IMR-90 (cell line): Measurements from ENCODE around the gene REST. TPM values are rescaled to one million over a fixed set of nuclear protein-coding genes. Genes with fewer than 3 reads are reported as not detected.

ENCODE experiments used
- ATAC-seq: fragments of 200-7000 bp; cut with Tn5 transposase; 2 replicates; pipeline ENCODE4 v1.9.1; 2020; ENCODE audit warnings: low read depth, mild to moderate bottlenecking, moderate library complexity
- BruUV-seq: library from RNA; stranded (reverse); fragments of 400-500 nt; replicated peaks from 2 replicates; lab custom pipeline; 2021; lab: Mats Ljungman, UMichigan
- CTCF ChIA-PET: fragments of 300-600 bp; formaldehyde crosslinking; extraction: SDS; loops from one replicate; lab custom pipeline; 2021; ENCODE audit warnings: antibody characterized with exemption; lab: Yijun Ruan, JAX
- POLR2A ChIA-PET: fragments of 300-600 bp; sonication (Branson Sonifier 250); formaldehyde crosslinking; loops from one replicate; lab custom pipeline; 2022; ENCODE audit warnings: antibody characterized with exemption; ENCODE audit not compliant: unreplicated experiment; lab: Charles Lee
- DNase-seq: peaks from one replicate; pipeline ENCODE4 v3.0.0; 2013
- H2AFZ ChIP-seq: replicated peaks from 2 replicates; pipeline ENCODE3; 2013; ENCODE audit warnings: low read length, mild to moderate bottlenecking; ENCODE audit not compliant: poor library complexity
- H2AK5ac ChIP-seq: 2 replicates; pipeline ENCODE4 v1.6.1; 2013; ENCODE audit warnings: low read depth, low read length, inconsistent platforms
- H2AK9ac ChIP-seq: replicated peaks from 2 replicates; pipeline ENCODE3; 2013; ENCODE audit warnings: mild to moderate bottlenecking, low read depth, low read length, moderate library complexity; ENCODE audit not compliant: poor library complexity
- H2BK120ac ChIP-seq: 2 replicates; pipeline ENCODE4 v1.6.1; 2013; ENCODE audit warnings: low read depth, low read length, inconsistent platforms
- H2BK15ac ChIP-seq: 3 replicates; pipeline ENCODE4 v1.6.1; 2013; ENCODE audit warnings: low read depth, low read length, inconsistent platforms
- H2BK20ac ChIP-seq: 2 replicates; pipeline ENCODE4 v1.6.1; 2013; ENCODE audit warnings: low read depth, mild to moderate bottlenecking, inconsistent platforms, low read length, moderate library complexity
- H2BK5ac ChIP-seq: 2 replicates; pipeline ENCODE4 v1.6.1; 2013; ENCODE audit warnings: mild to moderate bottlenecking, low read depth, low read length, inconsistent platforms; ENCODE audit not compliant: poor library complexity, severe bottlenecking
- H3K14ac ChIP-seq: replicated peaks from 2 replicates; pipeline ENCODE4 v1.6.1; 2013; ENCODE audit warnings: low read depth, low read length, inconsistent platforms
- H3K18ac ChIP-seq: 2 replicates; pipeline ENCODE4 v1.6.1; 2013; ENCODE audit warnings: low read depth, low read length, control low read depth
- H3K23ac ChIP-seq: 2 replicates; pipeline ENCODE4 v1.6.1; 2013; ENCODE audit warnings: low read depth, low read length, inconsistent platforms
- H3K27ac ChIP-seq: 2 replicates; pipeline ENCODE4 v1.5.1; 2013; ENCODE audit warnings: mild to moderate bottlenecking, control low read depth, low read length; ENCODE audit not compliant: insufficient read depth
- H3K27me3 ChIP-seq: 2 replicates; pipeline ENCODE4 v1.6.1; 2013; ENCODE audit warnings: low read length; ENCODE audit not compliant: control insufficient read depth, insufficient read depth
- H3K36me3 ChIP-seq: 2 replicates; pipeline ENCODE4 v1.6.1; 2013; ENCODE audit warnings: low read length, mixed read lengths; ENCODE audit not compliant: control insufficient read depth, insufficient read depth
- H3K4ac ChIP-seq: 2 replicates; pipeline ENCODE4 v1.6.1; 2013; ENCODE audit warnings: low read depth, low read length, inconsistent platforms
- H3K4me1 ChIP-seq: 2 replicates; pipeline ENCODE4 v1.6.1; 2013; ENCODE audit warnings: low read length, mixed read lengths; ENCODE audit not compliant: control insufficient read depth, insufficient read depth
- H3K4me2 ChIP-seq: 2 replicates; pipeline ENCODE4 v1.6.1; 2013; ENCODE audit warnings: low read depth, mild to moderate bottlenecking, control low read depth, low read length, moderate library complexity
- H3K4me3 ChIP-seq: 2 replicates; pipeline ENCODE4 v1.5.1; 2013; ENCODE audit warnings: low read depth, mild to moderate bottlenecking, control low read depth, low read length, moderate library complexity; ENCODE audit not compliant: insufficient read depth
- H3K56ac ChIP-seq: 2 replicates; pipeline ENCODE4 v1.6.1; 2013; ENCODE audit warnings: low read length, inconsistent platforms; ENCODE audit not compliant: insufficient read depth; ENCODE audit errors: extremely low read depth
- H3K79me1 ChIP-seq, 2 experiments: 2 replicates each; pipeline ENCODE4 v1.6.1; 2013; ENCODE audit warnings: low read length in 2 of 2, inconsistent platforms in 1 of 2, low read depth in 1 of 2
- H3K9ac ChIP-seq: 2 replicates; pipeline ENCODE4 v1.6.1; 2013; ENCODE audit warnings: low read depth, low read length, control low read depth
- H3K9me1 ChIP-seq: 2 replicates; pipeline ENCODE4 v1.6.1; 2013; ENCODE audit warnings: low read length, inconsistent platforms; ENCODE audit not compliant: insufficient read depth
- H3K9me3 ChIP-seq: 2 replicates; pipeline ENCODE4 v1.6.1; 2013; ENCODE audit warnings: low read length; ENCODE audit not compliant: control insufficient read depth, insufficient read depth
- H4K20me1 ChIP-seq: 2 replicates; pipeline ENCODE4 v1.6.1; 2013; ENCODE audit warnings: low read length, inconsistent platforms; ENCODE audit not compliant: insufficient read depth
- H4K5ac ChIP-seq: 2 replicates; pipeline ENCODE4 v1.6.1; 2013; ENCODE audit warnings: mild to moderate bottlenecking, low read depth, low read length, control low read depth
- H4K8ac ChIP-seq, 2 experiments: 2 replicates each; pipeline ENCODE4 v1.6.1; 2013; ENCODE audit warnings: low read depth in 2 of 2, low read length in 2 of 2, control low read depth in 1 of 2, inconsistent platforms in 1 of 2
- H4K91ac ChIP-seq: 2 replicates; pipeline ENCODE4 v1.6.1; 2013; ENCODE audit warnings: low read depth, low read length, inconsistent platforms; ENCODE audit not compliant: insufficient read depth
- MXI1 ChIP-seq: IDR thresholded peaks from 2 replicates; pipeline ENCODE4 v1.6.1; 2012; ENCODE audit warnings: low read depth, mild to moderate bottlenecking, low read length, moderate library complexity, borderline replicate concordance
- NFE2L2 ChIP-seq: fragments of 150-350 bp; IDR thresholded peaks from 2 replicates; pipeline ENCODE4 v1.6.1; 2016; ENCODE audit warnings: low read depth, mild to moderate bottlenecking, low read length
- POLR2A ChIP-seq: IDR thresholded peaks from 2 replicates; pipeline ENCODE4 v1.6.1; 2012; ENCODE audit warnings: mild to moderate bottlenecking, low read depth, low read length
- RCOR1 ChIP-seq: IDR thresholded peaks from 2 replicates; pipeline ENCODE4 v1.6.1; 2012; ENCODE audit warnings: mild to moderate bottlenecking, low read length, improper control_type of control experiment; ENCODE audit not compliant: insufficient replicate concordance
- SMC3 ChIP-seq: fragments of 150-350 bp; IDR thresholded peaks from 2 replicates; pipeline ENCODE4 v1.6.1; 2016; ENCODE audit warnings: low read depth, mild to moderate bottlenecking, antibody characterized with exemption, low read length, moderate library complexity
- USF2 ChIP-seq: fragments of 150-350 bp; IDR thresholded peaks from 2 replicates; pipeline ENCODE4 v1.6.1; 2017; ENCODE audit warnings: mild to moderate bottlenecking, antibody characterized with exemption, low read length, low read depth
- WGBS, 2 experiments: methylation state at CpG; one replicate each; pipeline versions ENCODE4 v1.1.5 to v1.1.7; 2013; ENCODE audit warnings: missing lambda C conversion rate in 2 of 2; ENCODE audit not compliant: insufficient read length in 1 of 2; ENCODE audit errors: extremely low coverage in 2 of 2; 5-methylcytosine and 5-hydroxymethylcytosine counted together
- dilution Hi-C: fragments of 300-500 bp; cut with HindIII; formaldehyde crosslinking; loops from one replicate; pipeline ENCODE4 v1.14.3; 2018; ENCODE audit warnings: low sequenced_read_pairs; ENCODE audit not compliant: unreplicated experiment
- in situ Hi-C: fragments of 300-500 bp; cut with MboI; formaldehyde crosslinking; loops from 3 replicates; pipeline ENCODE4 v1.14.3; 2019; ENCODE audit warnings: low sequenced_read_pairs, inconsistent platforms, mixed read lengths
- intact Hi-C: fragments of 100-400 bp; cut with micrococcal nuclease; formaldehyde crosslinking; loops from 2 replicates; pipeline ENCODE4 v1.10.0; 2022
- polyA plus RNA-seq, 3 experiments: library from polyadenylated mRNA; depleted of rRNA; stranded (reverse); fragments of >200 nt; gene quantifications; 2 replicates each; pipeline ENCODE4 v1.2.3, GENCODE V29; 2012; ENCODE audit warnings: low replicate concordance in 1 of 3
- total RNA-seq: library from RNA; depleted of rRNA; stranded (reverse); fragments of >200 nt; gene quantifications from 2 replicates; pipeline ENCODE4 v1.2.3, GENCODE V29; 2012

The REST gene
- total and polyA plus RNA-seq, 2 of the 4 experiments (the other 2 are of a cell fraction), result 10.0 to 66.9 TPM

GRCh38 chr4:56978750-56979303 is 71.1 kb downstream of the REST start, which contains the start of gene POLR2B:
TSS of gene POLR2B (plus strand) at chr4:56978896. CDS start at chr4:56978986, 90 bp downstream.
- Histone ChIP-seq H3K79me1 (peaks cover 3 to 34% of the 10 kb centered on the region in 2 experiments; a peak in 2 of 4 replicates), H3K27me3 (no peaks in the 10 kb centered on the region), H3K4ac (peak within 1 kb of the TSS; percentile 90), H3K4me1 (no peaks in the 10 kb centered on the region), H3K27ac (peak within 1 kb of the TSS; percentile 90), H2BK15ac (peak within 1 kb of the TSS; percentile 9; the same call in 1 of the 3 replicates), H3K9ac (peak within 1 kb of the TSS; percentile 98), H2AK5ac (peak within 1 kb of the TSS; percentile 97), H2AK9ac (peak within 1 kb of the TSS; percentile 94), H3K14ac (peak within 1 kb of the TSS; percentile 90), H3K4me2 (peak within 1 kb of the TSS; percentile 82), H4K5ac (peak within 1 kb of the TSS; percentile 80), H3K4me3 (peak within 1 kb of the TSS; percentile 86), H4K91ac (peak within 1 kb of the TSS; percentile 88), H3K9me3 (no peaks in the 10 kb centered on the region), H3K9me1 (no peaks in the 10 kb centered on the region; the same call in none of the 2 replicates), H3K56ac (peak within 1 kb of the TSS; percentile 88), H4K8ac (peak within 1 kb of the TSS; percentile 93 to 96), H3K36me3 (peaks cover 3% of the 10 kb centered on the region), H3K23ac (peak within 1 kb of the TSS; percentile 98), H3K18ac (peak within 1 kb of the TSS; percentile 38), H2BK5ac (peak within 1 kb of the TSS; percentile 70), H2BK20ac (no peak within 1 kb of the TSS), H2AFZ (peak within 1 kb of the TSS; percentile 94), H2BK120ac (peak within 1 kb of the TSS; percentile 36; the same call in 1 of the 2 replicates), H4K20me1 (peaks cover 57% of the 10 kb centered on the region)
- TF ChIP-seq RCOR1 (no peak), POLR2A (peak; percentile 87), MXI1 (peak; percentile 78; the same call in 1 of the 2 replicates), NFE2L2 (no peak), USF2 (no peak), SMC3 (peak; percentile 2; the same call in 1 of the 2 replicates)
- dilution Hi-C loops (no loop called here), in situ Hi-C loops (no loop called here), intact Hi-C loops (loop anchor here (5.0 kb wide), 1 partner anchor 123 kb away; no protein-coding TSS in a partner anchor)
- BruUV-seq, result TSS peak; percentile 65
- CTCF ChIA-PET, result no interaction called here
- ATAC-seq, result peak; percentile 60
- DNase-seq, result peak; percentile 89
- POLR2A ChIA-PET, result interaction anchor here (1.0 kb wide), 1 partner anchor 9 kb away, joined by 3 read pairs; no protein-coding TSS in a partner anchor
- 0% methylated on average over 7 of the region's 37 CpGs; no CpG with 5 or more reads in 1 of the 2 experiments for WGBS, 2 experiments
